Right forelimb (tissue), 1 donor: Measurements from ENCODE around the gene DUS3L.
"Not testable (repeated sequence)": the region's sequence is repeated elsewhere in the genome, so short reads cannot be mapped to it uniquely, and the experiment has no call there.

Source experiments
- DNase-seq: peaks from one replicate; pipeline ENCODE4 v3.0.0-alpha.2; 2018

Gene DUS3L

DNA sequence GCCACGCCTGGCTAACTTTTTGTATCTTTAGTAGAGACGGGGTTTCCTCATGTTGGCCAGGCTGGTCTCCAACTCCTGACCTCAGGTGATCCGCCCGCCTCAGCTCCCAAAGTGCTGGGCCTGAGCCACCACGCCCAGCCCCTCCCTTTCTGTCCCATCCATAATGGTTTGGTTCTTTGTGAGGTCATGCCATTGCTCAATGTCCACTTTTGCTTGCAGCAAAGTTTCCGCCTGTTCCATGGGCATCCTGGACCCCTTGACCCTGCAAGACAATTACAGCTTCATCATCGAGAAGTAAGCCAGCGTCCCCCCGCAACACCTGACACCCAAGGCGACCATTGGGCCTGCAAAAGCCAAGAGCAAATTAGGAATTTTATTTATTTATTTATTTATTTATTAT, 23.0 kb downstream of the DUS3L start:
- no peak for DNase-seq

- no peak for DNase-seq
Measured at GRCh38 chr19:5765220-5765619, 25.7 kb downstream of the DUS3L start.

- DNase-seq: no peak
Measured at GRCh38 chr19:5762608-5763217, 28.2 kb downstream of the DUS3L start.

DNA sequence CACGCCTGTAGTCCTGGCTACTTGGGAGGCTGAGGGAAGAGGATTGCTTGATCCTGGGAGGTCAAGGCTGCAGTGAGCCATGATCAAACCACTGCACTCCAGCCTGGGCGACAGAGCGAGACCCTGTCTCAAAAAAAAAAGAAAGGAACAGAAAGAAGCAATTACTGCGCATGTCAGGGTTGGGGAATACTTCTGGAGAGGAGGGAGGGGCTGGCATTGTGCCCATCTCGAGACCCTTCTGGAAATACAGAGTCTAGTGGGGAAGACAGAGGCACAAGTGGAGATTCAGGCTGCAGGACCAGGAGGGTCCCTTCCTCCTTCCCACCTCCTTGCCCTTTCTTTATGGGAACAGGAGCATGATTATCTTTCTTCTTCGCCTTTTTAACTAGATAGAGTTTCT, 37.2 kb downstream of the DUS3L start:
- DNase-seq: no peak

DNA sequence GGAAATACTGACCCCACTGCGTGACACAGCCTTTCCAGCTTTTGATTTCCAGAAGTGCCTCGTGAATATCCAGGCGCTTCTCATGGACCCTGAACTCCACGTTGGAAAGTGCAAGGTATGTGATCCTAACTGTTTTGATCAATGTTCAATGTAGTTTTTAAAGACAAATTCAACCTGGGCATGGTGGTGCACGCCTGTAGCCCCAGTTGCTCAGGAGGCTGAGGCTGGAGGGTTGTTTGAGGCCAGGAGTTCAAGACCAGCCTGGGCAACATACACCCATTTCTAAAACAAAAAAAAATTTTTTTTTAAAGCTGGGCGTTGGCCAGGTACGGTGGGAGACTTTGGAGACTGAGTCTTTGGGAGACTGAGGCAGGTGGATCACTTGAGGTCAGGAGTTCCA, 39.3 kb downstream of the DUS3L start:
- DNase-seq: no peak

- no peak for DNase-seq
Measured at GRCh38 chr19:5749505-5749904, 41.5 kb downstream of the DUS3L start.

GRCh38 chr19:5748920-5749319, 42.0 kb downstream of the DUS3L start:
- not testable (repeated sequence) for DNase-seq

DNA sequence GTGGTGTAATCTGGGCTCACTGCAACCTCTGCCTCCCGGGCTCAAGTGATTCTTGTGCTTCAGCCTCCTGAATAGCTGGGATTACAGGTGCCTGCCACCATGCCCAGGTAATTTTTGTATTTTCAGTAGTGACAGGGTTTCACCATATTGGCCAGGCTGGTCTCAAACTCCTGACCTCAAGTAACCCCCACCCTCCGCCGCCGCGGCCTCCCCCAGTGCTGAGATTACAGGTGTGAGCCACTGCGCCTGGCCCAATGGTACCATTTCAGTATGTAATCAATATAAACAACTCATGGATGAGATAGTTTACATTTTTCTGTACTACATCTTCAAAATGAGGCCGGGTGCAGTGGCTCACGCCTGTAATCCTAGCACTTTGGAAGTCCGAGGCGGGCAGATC, 46.0 kb downstream of the DUS3L start:
- DNase-seq: not testable (repeated sequence)

DNA sequence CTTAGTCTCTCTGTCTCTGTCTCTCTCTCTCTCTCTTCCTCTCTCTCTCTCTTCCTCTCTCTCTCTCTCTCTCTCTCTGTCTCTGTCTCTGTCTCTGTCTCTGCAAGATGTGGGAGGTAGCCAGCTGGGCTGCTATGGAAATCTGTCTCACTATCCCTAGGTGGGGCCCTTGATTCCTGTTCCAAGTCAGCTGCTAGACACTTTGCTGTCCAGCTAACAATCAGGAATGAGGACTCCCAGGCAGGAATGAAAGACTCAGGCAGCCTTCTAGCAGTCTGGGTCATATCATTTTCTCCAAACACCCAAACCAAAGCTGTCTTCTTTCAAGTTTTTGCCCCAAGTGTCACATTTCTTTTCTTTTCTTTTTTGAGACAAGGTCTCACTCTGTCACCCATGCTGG, 47.3 kb downstream of the DUS3L start:
- DNase-seq: no peak

DNA sequence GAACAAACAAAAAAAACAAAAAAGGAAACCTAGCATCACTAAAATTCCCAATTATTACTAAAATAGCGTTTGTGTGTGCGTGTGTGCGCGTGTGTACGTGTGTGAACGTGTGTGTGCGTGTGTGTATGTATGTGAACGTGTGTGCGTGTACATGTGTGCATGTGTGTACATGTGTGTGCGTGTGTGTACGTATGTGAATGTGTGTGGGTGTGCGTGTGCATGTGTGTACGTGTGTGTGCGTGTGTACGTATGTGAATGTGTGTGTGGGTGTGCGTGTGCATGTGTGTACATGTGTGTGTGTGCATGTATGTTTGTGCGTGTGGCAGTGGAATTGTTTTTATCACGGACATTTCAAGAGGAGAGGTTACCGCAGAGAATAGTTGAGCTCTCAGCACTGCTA, 48.9 kb downstream of the DUS3L start:
- DNase-seq: no peak

GRCh38 chr19:5738423-5738822, 52.5 kb downstream of the DUS3L start:
- DNase-seq: no peak
